Neural cell (in vitro differentiated cells): Measurements from ENCODE around the gene PRIM1. TPM values are rescaled to one million over a fixed set of nuclear protein-coding genes. Genes with fewer than 3 reads are reported as not detected.

Source experiments
- H2AFZ ChIP-seq: fragments of 200-600, 300-800 bp; sonication (generic), shearing (Covaris generic); 2 replicates; pipeline ENCODE4 v1.6.0; 2014; ENCODE audit warnings: low read depth, mild to moderate bottlenecking, antibody characterized with exemption, low read length, moderate library complexity
- H3F3A ChIP-seq: fragments of 200-600 bp; shearing (Covaris generic); 2 replicates; pipeline ENCODE4 v1.6.1; 2016; ENCODE audit warnings: mild to moderate bottlenecking, moderate library complexity, mixed read lengths, antibody characterized with exemption, low read length; ENCODE audit not compliant: insufficient read depth, poor library complexity, severe bottlenecking
- H3K27ac ChIP-seq: fragments of 200-600, 300-800 bp; sonication (generic), shearing (Covaris generic); 2 replicates; pipeline ENCODE4 v1.5.1; 2014; ENCODE audit warnings: mild to moderate bottlenecking, low read length, moderate library complexity
- H3K27me3 ChIP-seq: fragments of 300-800, 200-600 bp; sonication (generic), shearing (Covaris generic); 2 replicates; pipeline ENCODE4 v1.6.0; 2014; ENCODE audit warnings: mild to moderate bottlenecking, low read depth, low read length, moderate library complexity; ENCODE audit not compliant: insufficient read depth
- H3K36me3 ChIP-seq: fragments of 300-800, 200-600 bp; sonication (generic), shearing (Covaris generic); 2 replicates; pipeline ENCODE4 v1.5.1; 2014; ENCODE audit warnings: mild to moderate bottlenecking, antibody characterized with exemption, low read length, moderate library complexity; ENCODE audit not compliant: insufficient read depth
- H3K4me2 ChIP-seq: fragments of 300-800, 200-600 bp; sonication (generic), shearing (Covaris generic); 2 replicates; pipeline ENCODE4 v1.6.0; 2014; ENCODE audit warnings: mild to moderate bottlenecking, low read length
- H3K4me3 ChIP-seq: fragments of 300-800, 200-600 bp; sonication (generic), shearing (Covaris generic); 2 replicates; pipeline ENCODE4 v1.5.1; 2014; ENCODE audit warnings: mild to moderate bottlenecking, low read length, moderate library complexity
- H3K79me2 ChIP-seq: fragments of 200-600 bp; shearing (Covaris generic); replicated peaks from 2 replicates; pipeline ENCODE4 v1.6.0; 2014; ENCODE audit warnings: mild to moderate bottlenecking, low read length, moderate library complexity; ENCODE audit not compliant: insufficient read depth
- H3K9ac ChIP-seq: fragments of 300-800, 200-600 bp; sonication (generic), shearing (Covaris generic); 2 replicates; pipeline ENCODE4 v1.6.1; 2016; ENCODE audit warnings: mild to moderate bottlenecking, low read length, mixed read lengths
- H3K9me2 ChIP-seq: fragments of 200-600 bp; shearing (Covaris generic); 2 replicates; pipeline ENCODE4 v1.6.1; 2016; ENCODE audit warnings: mild to moderate bottlenecking, low read length, mixed read lengths; ENCODE audit not compliant: insufficient read depth
- H3K9me3 ChIP-seq: fragments of 200-600, 300-800 bp; sonication (generic), shearing (Covaris generic); 2 replicates; pipeline ENCODE4 v1.6.1; 2016; ENCODE audit warnings: mild to moderate bottlenecking, mixed run types, low read length, moderate library complexity, mixed read lengths
- H4K20me1 ChIP-seq: fragments of 200-600 bp; shearing (Covaris generic); 2 replicates; pipeline ENCODE4 v1.6.1; 2016; ENCODE audit warnings: mild to moderate bottlenecking, mixed run types; ENCODE audit not compliant: insufficient read depth
- EP300 ChIP-seq: fragments of 450-650 bp; conservative IDR thresholded peaks from 2 replicates; pipeline ENCODE4 v1.6.1; 2014; ENCODE audit warnings: antibody characterized with exemption, mild to moderate bottlenecking, moderate library complexity; ENCODE audit not compliant: poor library complexity, severe bottlenecking
- EZH2 ChIP-seq: fragments of 200-600, 300-800 bp; shearing (Covaris generic), sonication (generic); IDR thresholded peaks from 2 replicates; pipeline ENCODE4 v1.6.1; 2014; ENCODE audit warnings: antibody characterized with exemption, low read length, borderline replicate concordance, mild to moderate bottlenecking; ENCODE audit not compliant: insufficient read depth, poor library complexity, severe bottlenecking
- MXI1 ChIP-seq: fragments of 450-650 bp; conservative IDR thresholded peaks from 2 replicates; pipeline ENCODE4 v1.6.1; 2014; ENCODE audit warnings: antibody characterized with exemption, mild to moderate bottlenecking; ENCODE audit not compliant: poor library complexity, severe bottlenecking
- POLR2AphosphoS5 ChIP-seq: IDR thresholded peaks from 2 replicates; pipeline ENCODE4 v1.6.1; 2012
- RAD21 ChIP-seq: fragments of 450-650 bp; conservative IDR thresholded peaks from 2 replicates; pipeline ENCODE4 v1.6.1; 2014; ENCODE audit warnings: antibody characterized with exemption, mild to moderate bottlenecking, moderate library complexity
- SMC3 ChIP-seq: fragments of 450-650 bp; conservative IDR thresholded peaks from 2 replicates; pipeline ENCODE4 v1.6.1; 2014; ENCODE audit warnings: antibody characterized with exemption, mild to moderate bottlenecking, moderate library complexity; ENCODE audit not compliant: poor library complexity
- TAF1 ChIP-seq: IDR thresholded peaks from 2 replicates; pipeline ENCODE4 v1.6.1; 2012; ENCODE audit warnings: low read depth
- polyA plus RNA-seq: library from polyadenylated mRNA; depleted of rRNA; stranded (reverse); fragments of >200 nt; gene quantifications from 2 replicates; pipeline ENCODE4 v1.2.3, GENCODE V29; 2014
- TF ChIP-seq, protein P1 (sequence below): fragments of 450-650 bp; IDR thresholded peaks from 2 replicates; pipeline ENCODE4 v1.5.1; 2014; ENCODE audit warnings: antibody characterized with exemption, mild to moderate bottlenecking, moderate library complexity; ENCODE audit not compliant: poor library complexity, severe bottlenecking
- TF ChIP-seq, protein P2 (sequence below): IDR thresholded peaks from 2 replicates; pipeline ENCODE4 v1.6.1; 2012; ENCODE audit warnings: borderline replicate concordance

Gene PRIM1
- polyA plus RNA-seq, 1 donor from 2014 or later = 36.1 TPM

DNA sequence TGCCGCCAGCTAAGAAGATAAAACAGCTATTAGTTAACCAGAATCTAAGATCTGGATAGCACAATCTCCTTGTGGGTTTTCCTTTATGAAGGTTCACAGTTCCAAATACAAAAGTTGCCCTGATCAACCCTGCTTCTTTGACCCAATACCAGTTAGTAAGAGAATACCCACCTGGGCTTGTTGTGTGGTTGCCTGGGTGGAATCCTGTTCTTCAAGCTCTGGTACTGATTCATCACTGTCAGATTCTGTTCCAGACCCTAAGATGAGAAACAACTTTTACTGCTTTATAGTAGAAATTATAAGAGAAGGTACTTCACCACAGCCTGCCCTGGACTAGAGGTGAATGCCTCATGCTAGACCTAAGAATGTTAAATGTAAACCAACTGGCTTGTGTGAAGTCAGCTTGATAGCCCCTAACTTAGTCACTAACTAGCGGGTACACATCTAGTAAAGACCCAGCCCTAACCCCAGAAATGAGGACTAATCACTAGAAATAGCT lies 37.6 kb downstream of the PRIM1 start:
- no peak overlapping the region for H3K27ac ChIP-seq
- H3K9me2 ChIP-seq = no peaks in the 10 kb centered on the region
- no peaks in the 10 kb centered on the region for H3F3A ChIP-seq
- H2AFZ ChIP-seq = no peak overlapping the region
- H3K9me3 ChIP-seq = no peaks in the 10 kb centered on the region
- H3K4me3 ChIP-seq = no peak overlapping the region
- no peak overlapping the region for H3K4me2 ChIP-seq
- peaks cover 15% of the 10 kb centered on the region for H3K36me3 ChIP-seq
- TF ChIP-seq SMC3 (no peak), POLR2AphosphoS5 (no peak), TAF1 (no peak), EP300 (no peak), MXI1 (no peak)
- TF ChIP-seq, protein P1, sequence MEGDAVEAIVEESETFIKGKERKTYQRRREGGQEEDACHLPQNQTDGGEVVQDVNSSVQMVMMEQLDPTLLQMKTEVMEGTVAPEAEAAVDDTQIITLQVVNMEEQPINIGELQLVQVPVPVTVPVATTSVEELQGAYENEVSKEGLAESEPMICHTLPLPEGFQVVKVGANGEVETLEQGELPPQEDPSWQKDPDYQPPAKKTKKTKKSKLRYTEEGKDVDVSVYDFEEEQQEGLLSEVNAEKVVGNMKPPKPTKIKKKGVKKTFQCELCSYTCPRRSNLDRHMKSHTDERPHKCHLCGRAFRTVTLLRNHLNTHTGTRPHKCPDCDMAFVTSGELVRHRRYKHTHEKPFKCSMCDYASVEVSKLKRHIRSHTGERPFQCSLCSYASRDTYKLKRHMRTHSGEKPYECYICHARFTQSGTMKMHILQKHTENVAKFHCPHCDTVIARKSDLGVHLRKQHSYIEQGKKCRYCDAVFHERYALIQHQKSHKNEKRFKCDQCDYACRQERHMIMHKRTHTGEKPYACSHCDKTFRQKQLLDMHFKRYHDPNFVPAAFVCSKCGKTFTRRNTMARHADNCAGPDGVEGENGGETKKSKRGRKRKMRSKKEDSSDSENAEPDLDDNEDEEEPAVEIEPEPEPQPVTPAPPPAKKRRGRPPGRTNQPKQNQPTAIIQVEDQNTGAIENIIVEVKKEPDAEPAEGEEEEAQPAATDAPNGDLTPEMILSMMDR = no peak
- no peaks in the 10 kb centered on the region for H3K27me3 ChIP-seq
- no peaks in the 10 kb centered on the region for H4K20me1 ChIP-seq
- H3K79me2 ChIP-seq = peaks cover 9% of the 10 kb centered on the region
- H3K9ac ChIP-seq = no peak overlapping the region

DNA sequence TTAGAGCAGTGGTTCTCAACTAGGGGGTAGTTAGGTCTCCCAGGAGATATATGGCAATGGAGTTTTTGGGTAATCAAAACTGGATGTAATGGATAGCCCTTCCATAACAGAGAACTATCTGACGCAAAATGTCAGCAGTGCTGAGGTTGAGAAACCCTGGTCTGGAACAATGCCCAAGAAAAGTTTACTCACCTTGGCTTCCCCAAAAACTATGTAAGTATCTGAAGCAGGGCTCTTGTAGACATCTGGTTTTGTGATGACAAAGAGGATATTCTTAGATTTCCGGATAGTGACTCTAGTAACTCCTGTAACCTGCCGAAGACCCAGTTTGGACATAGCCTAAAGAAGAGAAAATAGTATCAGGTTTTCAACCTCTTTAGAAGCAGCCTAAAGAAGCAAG lies 38.8 kb downstream of the PRIM1 start:
- no peaks in the 10 kb centered on the region for H3K79me2 ChIP-seq
- H3F3A ChIP-seq = no peaks in the 10 kb centered on the region
- peaks cover 15% of the 10 kb centered on the region for H3K36me3 ChIP-seq
- no peaks in the 10 kb centered on the region for H3K9me2 ChIP-seq
- H3K4me3 ChIP-seq = no peak overlapping the region
- H3K27ac ChIP-seq = no peak overlapping the region
- no peaks in the 10 kb centered on the region for H4K20me1 ChIP-seq
- no peaks in the 10 kb centered on the region for H3K9me3 ChIP-seq
- no peaks in the 10 kb centered on the region for H3K27me3 ChIP-seq
- no peak overlapping the region for H2AFZ ChIP-seq
- no peak for TF ChIP-seq RAD21
- TF ChIP-seq EP300 = no peak
- no peak for TF ChIP-seq POLR2AphosphoS5
- TF ChIP-seq, protein P2, sequence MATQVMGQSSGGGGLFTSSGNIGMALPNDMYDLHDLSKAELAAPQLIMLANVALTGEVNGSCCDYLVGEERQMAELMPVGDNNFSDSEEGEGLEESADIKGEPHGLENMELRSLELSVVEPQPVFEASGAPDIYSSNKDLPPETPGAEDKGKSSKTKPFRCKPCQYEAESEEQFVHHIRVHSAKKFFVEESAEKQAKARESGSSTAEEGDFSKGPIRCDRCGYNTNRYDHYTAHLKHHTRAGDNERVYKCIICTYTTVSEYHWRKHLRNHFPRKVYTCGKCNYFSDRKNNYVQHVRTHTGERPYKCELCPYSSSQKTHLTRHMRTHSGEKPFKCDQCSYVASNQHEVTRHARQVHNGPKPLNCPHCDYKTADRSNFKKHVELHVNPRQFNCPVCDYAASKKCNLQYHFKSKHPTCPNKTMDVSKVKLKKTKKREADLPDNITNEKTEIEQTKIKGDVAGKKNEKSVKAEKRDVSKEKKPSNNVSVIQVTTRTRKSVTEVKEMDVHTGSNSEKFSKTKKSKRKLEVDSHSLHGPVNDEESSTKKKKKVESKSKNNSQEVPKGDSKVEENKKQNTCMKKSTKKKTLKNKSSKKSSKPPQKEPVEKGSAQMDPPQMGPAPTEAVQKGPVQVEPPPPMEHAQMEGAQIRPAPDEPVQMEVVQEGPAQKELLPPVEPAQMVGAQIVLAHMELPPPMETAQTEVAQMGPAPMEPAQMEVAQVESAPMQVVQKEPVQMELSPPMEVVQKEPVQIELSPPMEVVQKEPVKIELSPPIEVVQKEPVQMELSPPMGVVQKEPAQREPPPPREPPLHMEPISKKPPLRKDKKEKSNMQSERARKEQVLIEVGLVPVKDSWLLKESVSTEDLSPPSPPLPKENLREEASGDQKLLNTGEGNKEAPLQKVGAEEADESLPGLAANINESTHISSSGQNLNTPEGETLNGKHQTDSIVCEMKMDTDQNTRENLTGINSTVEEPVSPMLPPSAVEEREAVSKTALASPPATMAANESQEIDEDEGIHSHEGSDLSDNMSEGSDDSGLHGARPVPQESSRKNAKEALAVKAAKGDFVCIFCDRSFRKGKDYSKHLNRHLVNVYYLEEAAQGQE = no peak
- TF ChIP-seq TAF1 = no peak
- TF ChIP-seq SMC3 = no peak
- TF ChIP-seq MXI1 = no peak
- TF ChIP-seq EZH2 = no peak
- TF ChIP-seq, protein P1 = no peak
- H3K4me2 ChIP-seq = no peak overlapping the region
- no peak overlapping the region for H3K9ac ChIP-seq
